Measurements from ENCODE around the gene IL22RA2. TPM values are rescaled to one million over a fixed set of nuclear protein-coding genes. Genes with fewer than 3 reads are reported as not detected.
"Not testable (repeated sequence)": the region's sequence is repeated elsewhere in the genome, so short reads cannot be mapped to it uniquely, and the experiment has no call there.

Gene IL22RA2
- total RNA-seq, 1 donor from 2014 or later, result not detected

- Histone ChIP-seq H3K9me3 (no peaks in the 10 kb centered on the region), H3K27me3 (ENCODE audit: low read depth) (no peaks in the 10 kb centered on the region), H3K4me1 (peaks cover 87% of the 10 kb centered on the region), H3K27ac (peak overlapping the region; percentile 99), H3K36me3 (peaks cover 12% of the 10 kb centered on the region), H3K4me3 (peak overlapping the region; percentile 75)
- no peak for TF ChIP-seq CTCF (IDR thresholded peaks at IDR 0.05)
- DNase-seq (no peak), ATAC-seq (no peak)
- intact Hi-C loops (cut with DNase I), result no loop called here
Observed at GRCh38 chr6:137213331-137213740, 39.9 kb upstream of the IL22RA2 start.

GRCh38 chr6:137211910-137212309, 38.5 kb upstream of the IL22RA2 start:
- intact Hi-C loops (cut with DNase I), result no loop called here
- H3K9me3 ChIP-seq, result no peaks in the 10 kb centered on the region
- DNase-seq (no peak), ATAC-seq (no peak)
- H3K27ac ChIP-seq, result no peak overlapping the region
- H3K27me3 ChIP-seq (ENCODE audit: low read depth), result no peaks in the 10 kb centered on the region
- no peak overlapping the region for H3K4me3 ChIP-seq
- H3K4me1 ChIP-seq, result peaks cover 95% of the 10 kb centered on the region
- peaks cover 16% of the 10 kb centered on the region for H3K36me3 ChIP-seq
- no peak for TF ChIP-seq CTCF (IDR thresholded peaks at IDR 0.05)

GRCh38 chr6:137210903-137211302, 37.5 kb upstream of the IL22RA2 start:
- peak overlapping the region; percentile 0 for H3K4me3 ChIP-seq
- DNase-seq (no peak), ATAC-seq (peak; percentile 49 to 71)
- intact Hi-C loops (cut with DNase I), result no loop called here
- no peak for TF ChIP-seq CTCF (IDR thresholded peaks at IDR 0.05)
- peaks cover 94% of the 10 kb centered on the region for H3K4me1 ChIP-seq
- no peaks in the 10 kb centered on the region for H3K9me3 ChIP-seq
- H3K36me3 ChIP-seq, result peaks cover 20% of the 10 kb centered on the region
- peak overlapping the region; percentile 6 for H3K27ac ChIP-seq
- no peaks in the 10 kb centered on the region for H3K27me3 ChIP-seq (ENCODE audit: low read depth)

GRCh38 chr6:137208279-137208678, 34.8 kb upstream of the IL22RA2 start:
- TF ChIP-seq CTCF (IDR thresholded peaks at IDR 0.05), result no peak
- ATAC-seq (no peak), DNase-seq (no peak)
- intact Hi-C loops (cut with DNase I), result no loop called here
- Histone ChIP-seq H3K4me3 (no peak overlapping the region), H3K9me3 (no peaks in the 10 kb centered on the region), H3K27ac (no peak overlapping the region), H3K27me3 (ENCODE audit: low read depth) (no peaks in the 10 kb centered on the region), H3K4me1 (peaks cover 73% of the 10 kb centered on the region), H3K36me3 (peaks cover 43% of the 10 kb centered on the region)

- intact Hi-C loops (cut with DNase I); DNase-seq; H3K27me3 ChIP-seq (ENCODE audit: low read depth); ATAC-seq; H3K27ac ChIP-seq; H3K4me3 ChIP-seq; H3K9me3 ChIP-seq: not testable (repeated sequence)
- Histone ChIP-seq H3K36me3 (peaks cover 51% of the 10 kb centered on the region), H3K4me1 (peaks cover 65% of the 10 kb centered on the region)
Observed at GRCh38 chr6:137207457-137207856, 34.0 kb upstream of the IL22RA2 start.

- ATAC-seq (peak in 1 of 2 donors; percentile 41), DNase-seq (no peak)
- no peak overlapping the region for H3K4me3 ChIP-seq
- no peaks in the 10 kb centered on the region for H3K27me3 ChIP-seq (ENCODE audit: low read depth)
- intact Hi-C loops (cut with DNase I), result no loop called here
- TF ChIP-seq CTCF (IDR thresholded peaks at IDR 0.05), result no peak
- H3K9me3 ChIP-seq, result no peaks in the 10 kb centered on the region
- H3K36me3 ChIP-seq, result peaks cover 59% of the 10 kb centered on the region
- peaks cover 56% of the 10 kb centered on the region for H3K4me1 ChIP-seq
- no peak overlapping the region for H3K27ac ChIP-seq
Observed at GRCh38 chr6:137206577-137206976, 33.1 kb upstream of the IL22RA2 start.
